Medulla oblongata (tissue), 1 donor: ENCODE results near the gene GMDS.
"Not testable (repeated sequence)": the region's sequence is repeated elsewhere in the genome, so short reads cannot be mapped to it uniquely, and the experiment has no call there.

Experiments
- DNase-seq: peaks from one replicate; pipeline ENCODE4 v3.0.0-alpha.2; 2015; ENCODE audit errors: extremely low spot score

GMDS gene

GRCh38 chr6:1711136-1711535 is 534.3 kb downstream of the GMDS start:
- DNase-seq: no peak

GRCh38 chr6:1709234-1709641 is 536.2 kb downstream of the GMDS start:
- DNase-seq: no peak

- no peak for DNase-seq
These were observed 536.6 kb downstream of the GMDS start for GRCh38 chr6:1708820-1709219.

DNA sequence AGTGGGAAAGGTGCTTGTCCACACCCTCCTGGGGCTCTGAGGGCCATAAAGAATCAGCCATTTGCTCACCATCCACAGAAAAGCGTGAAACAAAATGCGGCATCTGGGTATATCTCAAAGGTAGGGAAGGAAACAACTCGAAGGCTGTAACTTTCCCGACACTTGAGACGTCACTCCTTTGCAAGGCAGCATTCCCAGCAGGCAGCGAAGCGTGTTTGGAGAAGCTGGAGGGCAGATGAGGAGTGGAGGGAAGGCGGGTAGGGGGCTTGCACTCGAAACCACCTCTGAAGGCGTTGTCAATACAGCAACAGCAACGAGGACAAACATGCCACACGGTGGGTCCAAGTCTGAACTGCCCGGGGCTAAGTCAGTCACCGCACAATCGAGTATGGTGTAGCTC is 537.3 kb downstream of the GMDS start:
- no peak for DNase-seq

GRCh38 chr6:1705630-1706029 is 539.8 kb downstream of the GMDS start:
- no peak for DNase-seq

DNA sequence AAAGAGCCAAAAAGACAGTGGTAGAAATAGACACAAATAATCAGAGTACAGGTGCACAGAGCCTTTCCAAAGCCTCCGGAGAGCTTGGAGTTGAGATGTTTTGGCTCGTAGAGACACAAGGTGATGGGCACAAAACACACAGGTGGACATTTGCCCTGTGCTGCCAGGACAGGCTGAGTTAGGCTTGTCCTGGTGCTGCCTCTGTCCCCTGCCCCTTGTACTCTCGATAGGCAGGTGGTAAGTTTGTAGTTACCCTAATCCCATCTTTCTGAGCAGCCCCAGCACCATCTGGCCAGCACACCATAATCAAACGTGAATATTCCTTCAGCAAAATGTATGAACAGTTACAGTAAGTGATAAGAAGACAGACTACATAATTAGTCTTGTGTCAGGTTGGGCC is 540.2 kb downstream of the GMDS start:
- DNase-seq: no peak

DNA sequence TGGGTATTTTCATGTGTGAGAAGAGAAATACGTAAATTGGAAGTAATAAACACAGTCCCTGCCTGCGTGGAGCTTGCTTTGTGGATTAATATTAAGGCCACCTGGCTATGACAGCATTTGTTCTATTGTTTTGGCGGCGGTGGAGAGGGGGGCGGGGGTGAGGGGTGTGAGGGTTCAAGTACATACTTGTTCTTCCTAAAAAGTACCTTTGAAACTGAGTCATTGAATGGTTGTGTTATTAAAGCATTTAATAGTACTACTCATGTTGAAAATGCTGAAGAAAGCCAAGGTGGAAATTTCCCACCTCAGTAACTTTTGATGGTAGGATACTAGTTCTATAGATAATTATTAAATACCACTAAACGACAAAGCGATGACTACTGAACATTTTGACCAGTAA is 540.7 kb downstream of the GMDS start:
- no peak for DNase-seq

- DNase-seq: no peak
These were observed 541.5 kb downstream of the GMDS start for GRCh38 chr6:1703923-1704322.

DNA sequence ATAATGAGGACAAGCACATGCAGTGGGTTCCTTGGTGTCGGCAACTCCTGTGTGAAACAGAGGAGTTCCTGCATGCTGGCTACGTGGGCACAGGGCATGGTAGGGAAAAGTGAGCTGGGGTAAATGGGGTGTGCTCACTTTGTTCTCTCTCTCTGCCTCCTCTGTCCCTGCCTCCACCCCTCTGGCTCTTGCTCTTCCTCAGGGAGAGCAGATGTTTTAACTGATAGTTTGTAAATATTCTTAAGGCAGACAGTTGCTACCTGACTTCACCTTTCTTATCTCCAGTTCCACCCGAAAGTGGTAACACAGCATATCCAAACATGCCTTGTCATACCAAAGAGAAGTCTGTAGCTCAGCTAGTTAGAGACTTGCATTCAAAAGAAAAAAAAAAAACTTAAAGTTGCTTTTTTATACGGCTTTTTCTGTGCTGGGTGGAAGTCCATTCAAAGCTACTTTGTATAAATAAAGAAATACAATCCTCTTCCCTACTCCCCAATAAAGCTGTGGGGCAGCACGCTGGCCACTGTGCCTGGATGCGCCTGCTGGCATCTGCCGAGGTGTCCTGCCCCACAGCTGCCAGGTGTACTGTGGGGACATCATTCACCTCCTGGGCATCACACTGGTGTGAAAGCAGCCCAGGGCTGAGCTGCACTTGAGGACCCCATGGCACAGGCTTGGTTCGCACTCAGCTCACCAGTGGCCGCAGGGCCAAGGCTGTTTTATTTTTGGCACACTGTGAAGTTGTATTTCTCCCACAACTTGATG is 542.1 kb downstream of the GMDS start:
- DNase-seq: no peak

GRCh38 chr6:1702580-1703051 is 542.8 kb downstream of the GMDS start:
- DNase-seq: no peak

DNA sequence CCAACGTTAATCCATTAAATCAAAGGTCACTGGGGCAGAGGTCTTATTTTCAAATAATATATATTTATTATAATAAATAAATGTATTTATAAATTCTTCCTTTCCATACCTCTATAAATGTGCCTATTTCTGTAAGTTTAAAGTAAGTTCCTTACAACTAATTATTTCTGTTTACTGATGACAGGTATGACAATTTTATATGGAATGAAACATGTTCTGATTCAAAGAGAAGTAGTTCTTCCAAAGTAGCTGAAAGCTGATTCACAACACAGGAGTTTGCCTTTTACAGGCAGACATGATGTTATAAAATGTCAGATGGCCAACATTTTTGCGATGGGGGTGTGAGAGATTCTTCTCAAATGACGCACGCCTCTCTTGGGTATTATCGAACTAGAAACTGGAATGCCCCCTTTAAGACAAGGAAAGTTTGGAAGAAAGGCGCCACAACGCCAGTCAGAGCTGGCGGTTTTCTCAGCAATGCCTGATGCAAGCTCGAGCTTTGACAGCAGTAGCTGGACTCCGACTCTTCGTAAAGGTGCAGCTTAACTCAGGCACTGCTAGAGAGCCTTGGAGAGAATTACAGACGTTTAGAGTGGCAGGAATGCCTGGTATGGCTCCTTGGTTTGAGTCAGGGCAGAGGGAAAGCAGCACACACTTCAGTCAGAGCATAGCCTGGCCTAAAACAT is 543.6 kb downstream of the GMDS start:
- no peak for DNase-seq

DNA sequence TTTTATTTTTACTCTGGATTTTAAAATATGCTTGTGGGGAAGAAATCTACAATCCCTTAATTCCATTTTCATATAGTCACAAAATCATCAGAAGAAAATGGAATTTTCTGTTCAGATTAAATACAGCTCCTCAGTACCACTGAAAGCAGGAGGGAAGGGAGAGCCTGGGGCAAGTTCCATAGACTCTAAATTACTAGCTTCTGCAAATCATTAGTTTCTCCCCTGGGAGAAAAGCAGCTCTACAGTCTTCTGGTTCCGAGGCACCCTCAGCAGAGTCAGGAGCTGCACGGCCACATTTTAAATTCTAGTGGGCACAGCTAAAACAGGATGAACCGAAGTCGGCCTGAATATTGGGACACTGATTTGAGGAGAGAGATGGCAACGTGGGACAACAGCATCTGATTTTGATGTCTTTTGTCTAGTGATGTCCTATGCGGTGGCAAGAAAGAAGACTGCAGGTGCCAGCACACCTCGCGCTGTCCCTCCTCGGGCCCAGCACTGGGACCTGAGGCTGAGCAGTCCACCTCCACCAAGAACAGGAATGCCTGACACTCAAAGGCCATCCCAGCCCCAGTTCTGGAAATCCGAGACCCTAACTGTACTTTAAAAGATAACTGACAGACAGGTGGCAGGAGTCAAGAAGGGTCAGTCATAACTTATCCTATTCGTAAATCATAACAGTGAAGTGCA is 545.0 kb downstream of the GMDS start:
- no peak for DNase-seq

GRCh38 chr6:1698527-1698926 is 546.9 kb downstream of the GMDS start:
- no peak for DNase-seq

DNA sequence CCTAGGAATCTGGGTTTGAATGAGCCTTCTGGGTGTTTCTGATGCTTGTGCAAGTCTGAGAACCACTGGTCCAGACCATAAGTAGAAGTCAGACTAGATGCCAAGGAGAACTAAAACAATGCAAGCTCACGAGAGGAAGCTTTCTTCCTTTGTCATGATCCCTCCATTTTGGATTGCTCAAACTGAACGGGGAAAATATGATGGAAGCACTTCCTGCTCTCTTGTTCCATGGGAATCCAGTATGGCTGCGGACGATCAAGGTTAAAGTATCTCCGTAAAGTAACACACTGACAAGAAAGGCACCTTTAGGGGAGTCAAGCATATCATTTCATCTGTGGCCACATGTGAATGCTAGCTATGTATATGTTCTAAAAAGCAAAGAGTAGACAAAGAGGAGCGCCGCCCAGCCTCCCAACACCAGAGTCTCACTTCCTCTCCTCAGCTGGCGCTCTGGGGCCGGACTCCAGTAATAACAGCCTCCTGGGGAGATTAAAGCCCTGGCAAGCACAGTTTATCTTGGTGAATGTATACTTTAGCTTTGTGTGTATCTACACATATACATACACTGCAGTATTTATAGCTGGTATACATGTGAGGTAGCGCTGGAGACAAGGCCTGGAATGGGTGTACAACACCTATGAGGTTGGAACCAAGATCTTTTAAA is 547.6 kb downstream of the GMDS start:
- DNase-seq: no peak

- DNase-seq: no peak
These were observed 548.9 kb downstream of the GMDS start for GRCh38 chr6:1696463-1696850.

- peak; percentile 35 for DNase-seq
These were observed 549.6 kb downstream of the GMDS start for GRCh38 chr6:1695546-1696462.

GRCh38 chr6:1691828-1692227 is 553.6 kb downstream of the GMDS start:
- not testable (repeated sequence) for DNase-seq

DNA sequence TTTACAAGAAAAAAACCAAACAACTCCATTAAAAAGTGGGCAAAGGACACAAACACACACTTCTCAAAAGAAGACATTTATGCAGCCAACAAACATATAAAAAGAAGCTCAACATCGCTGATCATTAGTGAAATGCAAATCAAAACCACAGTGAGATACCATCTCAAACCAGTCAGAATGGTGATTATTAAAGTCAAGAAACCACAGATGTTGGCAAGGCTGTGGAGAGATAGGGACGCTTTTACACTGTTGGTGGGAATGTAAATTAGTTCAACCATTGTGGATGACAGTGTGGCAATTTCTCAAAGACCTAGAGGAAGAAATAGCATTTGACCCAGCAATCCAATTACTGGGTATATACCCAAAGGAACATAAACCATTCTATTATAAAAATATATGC is 554.7 kb downstream of the GMDS start:
- not testable (repeated sequence) for DNase-seq

DNA sequence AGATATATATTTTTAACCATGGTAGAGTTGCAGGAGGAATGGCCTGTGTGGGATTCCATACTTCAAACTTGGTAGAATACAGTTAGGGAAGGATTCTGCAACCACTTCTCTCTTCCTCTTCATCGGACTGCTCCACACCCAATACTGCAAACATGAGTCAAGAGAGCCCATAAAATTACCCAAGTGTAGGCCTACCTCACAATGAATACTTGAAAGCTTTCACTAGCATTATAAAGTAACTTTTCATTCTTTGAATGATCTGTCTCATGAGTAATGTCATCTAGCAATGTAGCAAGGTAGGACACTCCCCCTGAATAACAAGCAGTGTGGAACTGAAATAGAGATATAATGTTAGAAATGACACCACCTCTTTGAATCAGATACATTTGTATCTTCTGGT is 556.3 kb downstream of the GMDS start:
- no peak for DNase-seq

GRCh38 chr6:1688396-1688795 is 557.0 kb downstream of the GMDS start:
- DNase-seq: no peak

- DNase-seq: no peak
These were observed 558.0 kb downstream of the GMDS start for GRCh38 chr6:1687402-1687801.
